ENCODE data around the gene SH2D2A. TPM values are rescaled to one million over a fixed set of nuclear protein-coding genes. Genes with fewer than 3 reads are reported as not detected.

The SH2D2A gene
- total RNA-seq, 2 experiments from 2014 or later, result 280 to 294 TPM

GRCh38 chr1:156839426-156840109, 22.9 kb upstream of the SH2D2A start:
- Mint-ChIP-seq H3K9me3 (no peaks in the 10 kb centered on the region), H3K4me3 (no peak overlapping the region), H3K4me1 (ENCODE audit: low read depth) (peaks cover 38% of the 10 kb centered on the region), H3K27ac (no peak overlapping the region), H3K36me3 (no peaks in the 10 kb centered on the region), H3K27me3 (peaks cover 55% of the 10 kb centered on the region)
- DNase-seq, result no peak
- ChIA-PET CTCF (interaction anchor here (0.8 to 6.9 kb wide), 26 partner anchors 9 to 112 kb away, joined by 3 to 147 read pairs (median 7); partner anchors contain the start of genes ISG20L2, METTL25B, MRPL24 and NTRK1), POLR2A (interaction anchor here (1.2 to 1.8 kb wide), 2 partner anchors 8 to 21 kb away, joined by 7 to 9 read pairs; partner anchors contain the start of gene NTRK1)
- intact Hi-C loops (cut with micrococcal nuclease), result loop anchor here (1.0 to 2.0 kb wide), 2 partner anchors 21 to 51 kb away; partner anchors contain the start of gene NTRK1

GRCh38 chr1:156838972-156839371, 22.3 kb upstream of the SH2D2A start:
- Mint-ChIP-seq H3K4me3 (no peak overlapping the region), H3K4me1 (ENCODE audit: low read depth) (peaks cover 42% of the 10 kb centered on the region), H3K27ac (peak overlapping the region; percentile 3), H3K27me3 (peaks cover 51% of the 10 kb centered on the region), H3K36me3 (no peaks in the 10 kb centered on the region), H3K9me3 (no peaks in the 10 kb centered on the region)
- ChIA-PET CTCF (interaction anchor here (0.6 to 6.9 kb wide), 37 partner anchors 9 to 133 kb away, joined by 3 to 147 read pairs (median 6); partner anchors contain the start of genes CRABP2, ISG20L2, METTL25B and MRPL24), POLR2A (interaction anchor here (0.6 to 1.8 kb wide), 3 partner anchors 9 to 21 kb away, joined by 3 to 9 read pairs (median 7); partner anchors contain the start of gene NTRK1)
- intact Hi-C loops (cut with micrococcal nuclease), result loop anchor here (1.0 to 2.0 kb wide), 2 partner anchors 22 to 51 kb away; partner anchors contain the start of gene NTRK1
- peak; percentile 59 for DNase-seq

GRCh38 chr1:156836892-156837291, 20.2 kb upstream of the SH2D2A start:
- intact Hi-C loops (cut with micrococcal nuclease), result loop anchor here (1.0 kb wide), 2 partner anchors 21 to 40 kb away; partner anchors contain the start of gene SH2D2A
- Mint-ChIP-seq H3K4me1 (ENCODE audit: low read depth) (peaks cover 45% of the 10 kb centered on the region), H3K36me3 (no peaks in the 10 kb centered on the region), H3K4me3 (no peak overlapping the region), H3K9me3 (no peaks in the 10 kb centered on the region), H3K27ac (peak overlapping the region; percentile 64), H3K27me3 (peaks cover 34% of the 10 kb centered on the region)
- ChIA-PET CTCF (interaction anchor here (0.6 to 6.9 kb wide), 12 partner anchors 13 to 147 kb away, joined by 3 to 147 read pairs (median 26); partner anchors contain the start of genes ISG20L2, METTL25B, NTRK1 and PEAR1), POLR2A (interaction anchor here (0.9 kb wide), 1 partner anchor 12 kb away, joined by 3 read pairs; no protein-coding TSS in a partner anchor)
- no peak for DNase-seq

DNA sequence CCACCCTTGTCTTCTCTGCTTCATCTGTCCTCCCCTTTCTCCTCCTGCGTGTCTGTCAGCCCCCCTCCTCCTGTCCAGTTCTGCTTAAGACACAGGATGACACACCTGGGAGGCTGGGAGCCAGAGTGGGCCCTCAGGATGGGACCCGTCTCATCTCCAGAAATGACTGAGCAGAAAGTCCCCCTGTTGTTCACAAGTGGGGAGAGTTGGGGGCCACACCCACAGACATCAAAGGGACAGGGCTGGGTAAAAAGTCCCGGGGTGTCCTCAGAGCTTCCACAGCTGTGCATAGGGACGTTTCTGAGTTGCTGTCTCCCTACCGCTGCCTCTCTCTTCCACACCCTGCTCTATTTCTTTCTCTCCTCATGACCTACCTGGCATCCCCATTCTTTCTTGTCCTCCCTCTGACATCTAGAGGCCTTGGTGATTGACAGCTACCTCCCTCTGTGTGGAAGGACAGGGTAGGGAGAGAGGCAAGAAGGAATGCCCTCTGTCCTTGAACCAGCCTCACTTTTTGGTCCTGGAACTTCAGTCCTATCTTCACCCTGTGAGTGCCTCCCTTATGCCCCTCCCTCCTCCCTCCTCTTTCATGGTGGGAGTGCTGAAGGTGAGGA, 19.5 kb upstream of the SH2D2A start:
- H3K4me1 Mint-ChIP-seq (ENCODE audit: low read depth), result peaks cover 45% of the 10 kb centered on the region

DNA sequence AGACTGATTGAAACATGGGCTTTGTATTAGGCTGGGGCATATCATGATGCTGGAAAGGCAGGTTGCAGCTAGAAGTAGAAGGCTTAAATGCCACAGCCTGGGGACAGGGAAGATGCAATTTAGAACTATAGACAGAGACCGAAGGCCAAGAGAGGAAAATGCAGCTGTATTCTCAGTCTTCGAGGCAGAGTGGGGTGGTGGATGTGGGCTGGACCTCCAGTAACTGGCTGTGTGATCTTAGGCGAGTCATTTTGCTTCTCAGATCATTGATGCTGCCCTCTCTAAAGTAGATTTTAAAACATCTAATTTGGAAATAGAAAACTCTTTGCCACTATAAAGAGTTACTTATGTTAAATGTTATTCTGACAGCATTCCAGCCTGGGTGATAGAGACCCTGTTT, 17.7 kb upstream of the SH2D2A start:
- CTCF ChIA-PET, result interaction anchor here (0.6 to 6.9 kb wide), 4 partner anchors 12 to 155 kb away, joined by 3 to 137 read pairs (median 6); partner anchors contain the start of genes NTRK1 and PEAR1
- POLR2A ChIA-PET, result interaction anchor here (0.8 to 1.2 kb wide), 4 partner anchors 12 to 78 kb away, joined by 3 to 4 read pairs (median 3); partner anchors contain the start of gene SH2D2A
- Mint-ChIP-seq H3K4me3 (no peak overlapping the region), H3K36me3 (no peaks in the 10 kb centered on the region), H3K4me1 (ENCODE audit: low read depth) (peaks cover 45% of the 10 kb centered on the region), H3K27ac (peak overlapping the region; percentile 13), H3K27me3 (peaks cover 19% of the 10 kb centered on the region), H3K9me3 (no peaks in the 10 kb centered on the region)
- intact Hi-C loops (cut with micrococcal nuclease), result no loop called here
- DNase-seq, result peak; percentile 38

More for the DNA sequence above, 19.5 kb upstream of the SH2D2A start:
- ChIA-PET POLR2A (no interaction called here), CTCF (interaction anchor here (0.9 to 6.9 kb wide), 8 partner anchors 18 to 147 kb away, joined by 5 to 147 read pairs (median 28); partner anchors contain the start of genes ISG20L2, METTL25B, NTRK1 and PEAR1)
- Mint-ChIP-seq H3K36me3 (no peaks in the 10 kb centered on the region), H3K4me3 (no peak overlapping the region), H3K27ac (peak overlapping the region; percentile 64), H3K27me3 (peaks cover 30% of the 10 kb centered on the region), H3K9me3 (no peaks in the 10 kb centered on the region)
- intact Hi-C loops (cut with micrococcal nuclease), result loop anchor here (1.0 kb wide), 2 partner anchors 20 to 39 kb away; partner anchors contain the start of gene SH2D2A
- DNase-seq, result peak; percentile 88

GRCh38 chr1:156833603-156834002, 17.0 kb upstream of the SH2D2A start:
- H3K36me3 Mint-ChIP-seq, result no peaks in the 10 kb centered on the region
- peak overlapping the region; percentile 13 for H3K27ac Mint-ChIP-seq
- no peak overlapping the region for H3K4me3 Mint-ChIP-seq
- intact Hi-C loops (cut with micrococcal nuclease), result no loop called here
- H3K9me3 Mint-ChIP-seq, result no peaks in the 10 kb centered on the region
- CTCF ChIA-PET, result interaction anchor here (0.6 to 6.9 kb wide), 5 partner anchors 12 to 156 kb away, joined by 3 to 137 read pairs (median 7); partner anchors contain the start of genes NTRK1 and PEAR1
- peaks cover 42% of the 10 kb centered on the region for H3K4me1 Mint-ChIP-seq (ENCODE audit: low read depth)
- peaks cover 15% of the 10 kb centered on the region for H3K27me3 Mint-ChIP-seq
- POLR2A ChIA-PET, result interaction anchor here (0.8 to 1.2 kb wide), 3 partner anchors 11 to 26 kb away, joined by 3 to 4 read pairs (median 3); partner anchors contain the start of gene SH2D2A
- peak; percentile 52 for DNase-seq

GRCh38 chr1:156832434-156832833, 15.8 kb upstream of the SH2D2A start:
- peaks cover 39% of the 10 kb centered on the region for H3K4me1 Mint-ChIP-seq (ENCODE audit: low read depth)
- no peaks in the 10 kb centered on the region for H3K9me3 Mint-ChIP-seq
- CTCF ChIA-PET, result interaction anchor here (1.2 to 3.3 kb wide), 3 partner anchors 18 to 143 kb away, joined by 3 to 10 read pairs (median 7); partner anchors contain the start of gene NTRK1
- H3K36me3 Mint-ChIP-seq, result no peaks in the 10 kb centered on the region
- peaks cover 11% of the 10 kb centered on the region for H3K27me3 Mint-ChIP-seq
- H3K4me3 Mint-ChIP-seq, result no peak overlapping the region
- no peak for DNase-seq
- intact Hi-C loops (cut with micrococcal nuclease), result no loop called here
- H3K27ac Mint-ChIP-seq, result no peak overlapping the region
- POLR2A ChIA-PET, result no interaction called here

DNA sequence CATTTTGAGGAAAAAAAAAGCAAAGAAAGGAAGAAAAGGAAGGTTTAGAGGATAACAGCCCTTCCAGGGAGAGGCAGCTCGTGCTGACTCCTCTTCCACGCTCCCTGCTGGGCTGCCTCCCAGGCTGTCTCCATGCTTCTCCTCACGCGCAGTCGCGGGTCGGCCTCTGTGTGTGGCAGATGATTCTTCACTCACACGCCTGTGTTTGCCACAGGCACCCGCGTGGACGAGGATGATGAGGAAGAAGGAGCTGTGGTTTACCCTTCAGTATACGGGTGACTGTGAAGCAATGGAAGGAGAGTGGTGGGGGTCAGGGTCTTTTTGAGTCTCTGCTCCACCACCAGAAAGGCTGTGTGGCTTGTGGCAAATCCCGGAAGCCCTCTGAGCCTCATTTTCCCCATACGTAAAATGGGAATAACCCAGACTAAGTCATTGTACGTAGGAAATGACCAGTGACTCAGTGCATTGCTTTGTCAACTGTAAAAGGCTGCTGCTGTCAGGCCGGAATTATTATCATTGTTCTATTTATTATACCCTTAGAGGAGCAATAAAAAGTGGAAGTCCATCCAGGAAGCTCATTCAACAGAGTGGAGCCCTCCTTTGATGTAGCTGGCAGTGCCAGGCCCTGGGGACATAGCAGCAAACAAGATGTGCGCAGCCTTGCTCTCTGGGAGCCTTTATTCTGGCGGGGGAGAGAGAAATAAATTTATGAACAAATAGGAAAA, 11.9 kb upstream of the SH2D2A start:
- no peak for DNase-seq
- H3K4me1 Mint-ChIP-seq (ENCODE audit: low read depth), result no peaks in the 10 kb centered on the region
- no peaks in the 10 kb centered on the region for H3K27me3 Mint-ChIP-seq
- no peaks in the 10 kb centered on the region for H3K9me3 Mint-ChIP-seq
- ChIA-PET CTCF (interaction anchor here (0.9 to 2.0 kb wide), 3 partner anchors 10 to 140 kb away, joined by 3 to 10 read pairs (median 4); no protein-coding TSS in a partner anchor), POLR2A (interaction anchor here (0.6 to 1.4 kb wide), 2 partner anchors 21 to 53 kb away, joined by 3 to 4 read pairs; no protein-coding TSS in a partner anchor)
- H3K27ac Mint-ChIP-seq, result no peak overlapping the region
- H3K4me3 Mint-ChIP-seq, result no peak overlapping the region
- intact Hi-C loops (cut with micrococcal nuclease), result no loop called here
- H3K36me3 Mint-ChIP-seq, result no peaks in the 10 kb centered on the region

- no peak overlapping the region for H3K4me3 Mint-ChIP-seq
Observed at GRCh38 chr1:156826630-156827029, 10.0 kb upstream of the SH2D2A start.

DNA sequence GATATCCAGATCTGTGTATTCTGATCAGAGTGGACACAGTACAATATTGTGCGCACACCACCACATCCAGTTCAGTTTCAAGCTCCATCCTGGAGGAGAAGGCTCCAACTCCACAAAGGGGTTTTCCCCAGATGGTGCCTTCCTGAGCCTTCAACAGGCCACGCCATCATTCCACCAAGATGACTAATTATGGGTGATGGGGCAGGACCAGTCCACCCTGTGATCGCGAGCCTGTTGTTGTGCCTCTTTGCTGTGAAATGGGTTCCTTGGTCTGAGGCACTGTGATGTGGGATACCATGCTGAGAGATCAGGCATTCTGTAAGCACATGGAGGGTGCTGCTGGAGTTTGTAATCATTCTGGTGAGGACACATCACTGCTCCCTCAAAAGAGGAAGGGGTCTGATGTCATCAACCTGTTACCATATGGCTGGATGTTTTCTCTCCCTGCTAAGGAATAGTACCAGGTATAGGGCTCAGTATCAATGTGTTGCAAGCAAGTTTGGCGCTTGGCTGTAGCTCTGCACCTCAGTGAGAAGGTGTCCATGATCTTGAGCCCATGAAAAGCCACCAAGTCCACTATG, 6.7 kb upstream of the SH2D2A start:
- intact Hi-C loops (cut with micrococcal nuclease), result no loop called here
- H3K4me1 Mint-ChIP-seq (ENCODE audit: low read depth), result peaks cover 32% of the 10 kb centered on the region
- no peak overlapping the region for H3K4me3 Mint-ChIP-seq
- H3K36me3 Mint-ChIP-seq, result no peaks in the 10 kb centered on the region
- H3K27me3 Mint-ChIP-seq, result no peaks in the 10 kb centered on the region
- ChIA-PET CTCF (interaction anchor here (1.1 to 7.3 kb wide), 4 partner anchors 15 to 97 kb away, joined by 7 to 38 read pairs (median 11); partner anchors contain the start of gene NTRK1), POLR2A (interaction anchor here (1.4 kb wide), 1 partner anchor 19 kb away, joined by 3 read pairs; no protein-coding TSS in a partner anchor)
- no peaks in the 10 kb centered on the region for H3K9me3 Mint-ChIP-seq
- H3K27ac Mint-ChIP-seq, result no peak overlapping the region
- no peak for DNase-seq

More at GRCh38 chr1:156826630-156827029, 10.0 kb upstream of the SH2D2A start:
- CTCF ChIA-PET, result interaction anchor here (0.6 to 7.3 kb wide), 4 partner anchors 12 to 137 kb away, joined by 3 to 38 read pairs (median 8); partner anchors contain the start of gene NTRK1
- no peak for DNase-seq
- Mint-ChIP-seq H3K36me3 (no peaks in the 10 kb centered on the region), H3K4me1 (ENCODE audit: low read depth) (peaks cover 18% of the 10 kb centered on the region), H3K27me3 (no peaks in the 10 kb centered on the region), H3K27ac (no peak overlapping the region), H3K9me3 (no peaks in the 10 kb centered on the region)
- POLR2A ChIA-PET, result interaction anchor here (1.1 kb wide), 1 partner anchor 22 kb away, joined by 3 read pairs; no protein-coding TSS in a partner anchor
- intact Hi-C loops (cut with micrococcal nuclease), result no loop called here

Data from activated CD4-positive, alpha-beta memory T cell treated with anti-CD3 and anti-CD28 coated beads for 36 hours (primary cell).